A673 (cell line): ENCODE results near the gene DSCAM. TPM values are rescaled to one million over a fixed set of nuclear protein-coding genes. Genes with fewer than 3 reads are reported as not detected.

Source experiments
- BruUV-seq: library from RNA; stranded (reverse); fragments of 400-500 nt; replicated peaks from 2 replicates; lab custom pipeline; 2021; lab: Mats Ljungman, UMichigan
- CTCF ChIA-PET: fragments of 300-600 bp; sonication (Branson Sonifier 250); formaldehyde crosslinking; loops from one replicate; lab custom pipeline; 2022; ENCODE audit warnings: antibody characterized with exemption; lab: Charles Lee
- POLR2A ChIA-PET: fragments of 300-600 bp; sonication (Branson Sonifier 250); formaldehyde crosslinking; loops from one replicate; lab custom pipeline; 2022; ENCODE audit warnings: antibody characterized with exemption; ENCODE audit not compliant: low non-redundant PET; lab: Charles Lee
- DNase-seq: peaks from one replicate; pipeline ENCODE4 v3.0.0-alpha.2; 2015; ENCODE audit warnings: low spot score
- H3K27ac ChIP-seq: fragments of 200-600 bp; sonication (generic); 2 replicates; pipeline ENCODE4 v1.5.1; 2016; ENCODE audit warnings: mixed run types, low read depth, mild to moderate bottlenecking, mixed read lengths, antibody characterized with exemption, low read length; ENCODE audit not compliant: poor library complexity, severe bottlenecking
- H3K27me3 ChIP-seq: fragments of 200-600 bp; sonication (generic); replicated peaks from 2 replicates; pipeline ENCODE4 v1.6.1; 2017; ENCODE audit warnings: mixed run types, low read depth, mild to moderate bottlenecking, mixed read lengths, antibody characterized with exemption, low read length; ENCODE audit not compliant: insufficient read depth, poor library complexity
- H3K36me3 ChIP-seq: fragments of 200-600 bp; sonication (generic); 2 replicates; pipeline ENCODE4 v1.6.1; 2016; ENCODE audit warnings: mixed run types, mild to moderate bottlenecking, mixed read lengths, antibody characterized with exemption, low read length; ENCODE audit not compliant: insufficient read depth, poor library complexity, severe bottlenecking
- H3K4me1 ChIP-seq: fragments of 200-600 bp; sonication (generic); 2 replicates; pipeline ENCODE4 v1.6.1; 2017; ENCODE audit warnings: mixed run types, mild to moderate bottlenecking, mixed read lengths, antibody characterized with exemption, low read length; ENCODE audit not compliant: insufficient read depth, poor library complexity, severe bottlenecking
- H3K4me3 ChIP-seq: fragments of 200-600 bp; sonication (generic); 2 replicates; pipeline ENCODE4 v1.5.1; 2016; ENCODE audit warnings: low read depth, mixed run types, mild to moderate bottlenecking, mixed read lengths, low read length; ENCODE audit not compliant: poor library complexity, severe bottlenecking
- H3K9me3 ChIP-seq: fragments of 200-600 bp; sonication (generic); 2 replicates; pipeline ENCODE4 v1.6.1; 2016; ENCODE audit warnings: mixed run types, low read depth, mild to moderate bottlenecking, mixed read lengths, antibody characterized with exemption, low read length; ENCODE audit not compliant: poor library complexity, severe bottlenecking
- CTCF ChIP-seq: fragments of 300-800, 200-600 bp; sonication (generic); conservative IDR thresholded peaks from 2 replicates; pipeline ENCODE4 v1.5.1; 2017; ENCODE audit warnings: low read depth, mild to moderate bottlenecking, antibody characterized with exemption, low read length, moderate library complexity, mixed read lengths
- EZH2 ChIP-seq: fragments of 200-600 bp; sonication (generic); IDR thresholded peaks from 2 replicates; pipeline ENCODE4 v1.6.1; 2017; ENCODE audit warnings: borderline replicate concordance, low read depth, mild to moderate bottlenecking, mixed read lengths, antibody characterized with exemption, low read length; ENCODE audit not compliant: poor library complexity, severe bottlenecking
- intact Hi-C: fragments of 100-400 bp; cut with micrococcal nuclease; formaldehyde crosslinking; loops from one replicate; pipeline ENCODE4 v1.10.0; 2022; ENCODE audit not compliant: unreplicated experiment
- total RNA-seq: library from RNA; stranded (reverse); gene quantifications from 2 replicates; pipeline ENCODE4 v1.2.3, GENCODE V29; 2021

Gene DSCAM
- total RNA-seq, 1 experiment from 2014 or later: not detected

GRCh38 chr21:40586575-40586974, 260.4 kb downstream of the DSCAM start:
- Histone ChIP-seq H3K9me3 (peaks cover 50% of the 10 kb centered on the region), H3K27ac (no peak overlapping the region), H3K36me3 (no peaks in the 10 kb centered on the region), H3K27me3 (no peaks in the 10 kb centered on the region), H3K4me1 (no peaks in the 10 kb centered on the region), H3K4me3 (no peak overlapping the region)
- BruUV-seq: no TSS peak
- ChIA-PET POLR2A (no interaction called here), CTCF (no interaction called here)
- TF ChIP-seq CTCF (no peak), EZH2 (no peak)
- DNase-seq: no peak
- intact Hi-C loops: no loop called here

- intact Hi-C loops: no loop called here
- no peak overlapping the region for H3K4me3 ChIP-seq
- H3K27ac ChIP-seq: no peak overlapping the region
- CTCF ChIA-PET: no interaction called here
- no TSS peak for BruUV-seq
- no peaks in the 10 kb centered on the region for H3K27me3 ChIP-seq
- H3K36me3 ChIP-seq: no peaks in the 10 kb centered on the region
- TF ChIP-seq EZH2 (no peak), CTCF (no peak)
- no peak for DNase-seq
- no peaks in the 10 kb centered on the region for H3K4me1 ChIP-seq
- POLR2A ChIA-PET: no interaction called here
- peaks cover 14% of the 10 kb centered on the region for H3K9me3 ChIP-seq
These were observed 269.5 kb downstream of the DSCAM start for GRCh38 chr21:40577285-40578043.

GRCh38 chr21:40575976-40576375, 271.0 kb downstream of the DSCAM start:
- peaks cover 6% of the 10 kb centered on the region for H3K9me3 ChIP-seq
- H3K27me3 ChIP-seq: no peaks in the 10 kb centered on the region
- no peaks in the 10 kb centered on the region for H3K4me1 ChIP-seq
- H3K4me3 ChIP-seq: no peak overlapping the region
- no peak overlapping the region for H3K27ac ChIP-seq
- POLR2A ChIA-PET: no interaction called here
- CTCF ChIA-PET: no interaction called here
- no TSS peak for BruUV-seq
- TF ChIP-seq EZH2 (no peak), CTCF (no peak)
- no peak for DNase-seq
- intact Hi-C loops: no loop called here
- no peaks in the 10 kb centered on the region for H3K36me3 ChIP-seq
